GM19193 (cell line): Measurements from ENCODE around the gene CCR9.

Experiments
- POLR2A ChIP-seq: IDR thresholded peaks from 4 replicates; pipeline ENCODE4 v1.6.1; 2011; ENCODE audit not compliant: insufficient read depth, insufficient read length; ENCODE audit errors: extremely low read depth

Gene CCR9

GRCh38 chr3:45950686-45951600 lies 64.6 kb downstream of the CCR9 start:
- no peak for TF ChIP-seq POLR2A

GRCh38 chr3:45951946-45952345 lies 65.6 kb downstream of the CCR9 start:
- no peak for TF ChIP-seq POLR2A

- no peak for TF ChIP-seq POLR2A
These were observed 66.1 kb downstream of the CCR9 start for GRCh38 chr3:45952456-45952855.
